Activated CD4-positive, CD25-positive, alpha-beta regulatory T cell treated with anti-CD3 and anti-CD28 coated beads, Interleukin-2, amount 50 U/mL, for 24 hours (primary cell): Measurements from ENCODE around the gene CALML3.

Source experiments
- ATAC-seq, 2 donors: fragments of 150-1000 bp; cut with Tn5 transposase; one replicate each; pipeline ENCODE4 v1.10.0; 2021; ENCODE audit warnings: mild to moderate bottlenecking in 1 of 2, moderate library complexity in 1 of 2

CALML3 gene

DNA sequence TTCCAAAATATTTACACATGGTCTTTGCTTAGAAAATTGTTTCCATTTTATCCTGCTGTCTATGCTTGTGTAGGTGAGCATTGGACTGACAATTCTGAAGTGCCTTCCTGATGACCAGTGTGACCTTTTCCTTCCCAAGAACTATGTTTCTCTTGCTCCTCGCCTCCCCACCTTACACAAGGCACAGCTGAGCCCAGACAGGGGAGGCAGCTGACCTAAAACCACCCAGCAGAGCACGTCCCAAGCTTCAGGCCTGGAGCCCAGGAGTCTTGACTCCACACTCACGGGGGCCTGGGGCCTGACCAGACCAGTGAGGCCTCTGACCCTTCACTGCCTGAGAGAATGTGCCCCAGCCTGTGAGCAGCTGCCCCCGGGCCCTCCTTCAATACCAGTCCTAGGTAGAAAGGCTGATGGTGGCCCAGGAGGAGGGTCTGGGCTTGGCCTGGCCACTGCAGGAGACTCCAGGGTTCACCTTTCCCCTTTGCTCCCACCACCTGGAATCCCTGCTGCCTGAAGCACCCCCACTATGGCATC is 32.4 kb upstream of the CALML3 start:
- no peak for ATAC-seq

DNA sequence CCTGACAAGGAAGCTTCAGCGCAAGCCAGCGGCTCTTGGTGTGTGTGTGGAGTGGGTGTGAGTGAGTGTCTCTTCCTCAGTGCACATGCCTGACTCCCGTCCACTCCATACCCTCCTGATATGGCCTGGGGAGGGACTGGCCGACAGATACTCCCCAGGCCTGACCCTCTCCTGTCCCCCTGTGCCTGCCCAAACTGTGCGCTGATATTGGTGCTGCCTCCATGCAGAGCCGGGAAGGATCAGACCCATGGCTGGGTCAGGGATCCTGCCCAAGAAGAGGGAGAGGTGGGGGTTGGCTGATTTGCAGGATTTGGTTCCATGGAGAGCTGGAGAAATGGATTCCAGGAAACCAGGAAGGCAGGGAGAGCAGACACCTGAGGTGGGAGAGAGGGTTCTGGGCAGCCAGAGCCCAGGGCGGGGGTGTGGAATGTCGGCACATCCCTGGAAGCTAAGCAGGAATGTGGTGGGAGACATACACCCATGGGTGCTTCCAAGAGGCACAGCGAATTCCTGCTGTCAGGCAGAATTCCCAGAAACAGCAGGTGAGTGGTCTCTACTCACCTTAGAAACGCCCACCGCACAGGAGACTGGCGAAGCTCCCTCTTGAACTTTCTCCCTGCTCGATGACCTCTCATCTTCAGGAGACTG is 31.7 kb upstream of the CALML3 start:
- no peak for ATAC-seq

DNA sequence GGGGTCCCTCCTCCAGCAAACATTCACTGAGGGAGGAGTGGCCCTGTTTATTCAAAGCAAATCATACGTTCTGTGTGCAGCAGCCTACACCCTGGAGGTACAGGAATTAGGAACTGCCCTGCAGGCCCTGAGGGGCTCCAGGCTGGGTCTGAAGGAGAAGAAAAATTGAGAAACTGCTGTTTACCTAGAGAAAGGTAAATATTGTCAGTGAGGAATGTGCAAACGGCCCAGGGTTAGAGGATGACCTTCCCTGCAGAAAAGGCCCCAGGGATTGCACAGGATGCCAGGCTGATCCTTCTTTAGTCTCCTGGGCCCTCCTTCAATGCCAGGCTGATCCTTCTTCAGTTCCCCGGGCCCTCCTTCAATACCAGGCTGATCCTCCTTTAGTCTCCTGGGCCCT is 31.1 kb upstream of the CALML3 start:
- ATAC-seq, result no peak

DNA sequence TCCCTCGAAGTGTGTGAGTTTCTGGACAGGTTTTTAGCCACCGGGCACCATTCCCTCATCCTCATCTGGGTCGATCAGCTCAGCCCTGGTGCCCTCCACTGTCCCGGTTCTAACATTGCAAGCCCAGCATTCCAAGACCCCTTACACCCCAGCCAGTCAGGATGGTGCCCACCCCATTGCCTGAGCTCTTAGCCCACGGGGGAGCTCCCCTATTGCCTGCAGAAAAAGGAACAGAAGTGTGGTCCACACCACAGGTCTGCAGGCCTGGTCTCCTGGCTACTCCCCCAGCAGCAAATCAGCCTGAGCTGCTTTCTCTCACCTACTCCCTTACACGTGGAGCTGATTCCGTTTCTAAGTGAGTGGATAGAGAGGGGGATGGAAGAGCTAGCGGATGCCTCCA is 30.1 kb upstream of the CALML3 start:
- no peak for ATAC-seq

- no peak for ATAC-seq
These were observed 28.2 kb upstream of the CALML3 start for GRCh38 chr10:5496261-5497250.

- ATAC-seq, result no peak
These were observed 27.5 kb upstream of the CALML3 start for GRCh38 chr10:5497289-5497688.

GRCh38 chr10:5497948-5498730 is 26.6 kb upstream of the CALML3 start:
- ATAC-seq, result no peak

GRCh38 chr10:5498791-5499492 is 25.8 kb upstream of the CALML3 start:
- ATAC-seq, result no peak

GRCh38 chr10:5499493-5500140 is 25.1 kb upstream of the CALML3 start, which contains the start of gene CALML5:
Gene CALML5 (minus strand): TSS chr10:5499570. CDS start chr10:5499438, 132 bp downstream.
- no peak for ATAC-seq

DNA sequence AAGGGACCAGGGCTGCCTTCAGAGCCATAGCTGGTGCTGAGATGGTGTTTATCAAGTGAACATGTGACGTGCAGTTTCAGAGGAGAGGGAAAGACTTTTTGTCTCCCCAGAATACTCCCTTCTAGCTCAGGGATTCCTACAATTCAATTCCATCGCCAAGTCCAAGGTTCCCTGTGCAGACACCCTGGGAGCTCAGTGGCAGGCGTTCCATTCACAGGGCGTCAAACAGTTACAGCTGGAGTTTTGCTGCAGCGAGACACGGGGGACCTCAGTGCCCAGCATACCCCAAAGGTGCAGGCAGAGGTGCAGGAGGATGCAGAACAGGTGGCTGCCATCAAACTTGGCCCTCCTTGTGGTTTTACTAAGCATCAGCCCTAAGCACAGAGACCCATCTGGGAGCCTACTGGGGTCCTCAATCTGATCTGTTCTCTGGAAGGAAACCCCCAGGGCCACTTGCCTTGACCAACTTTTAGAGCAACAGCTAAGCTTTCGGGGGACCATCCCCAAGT is 24.5 kb upstream of the CALML3 start:
- no peak for ATAC-seq

- no peak for ATAC-seq
These were observed 23.9 kb upstream of the CALML3 start for GRCh38 chr10:5500910-5501309.

DNA sequence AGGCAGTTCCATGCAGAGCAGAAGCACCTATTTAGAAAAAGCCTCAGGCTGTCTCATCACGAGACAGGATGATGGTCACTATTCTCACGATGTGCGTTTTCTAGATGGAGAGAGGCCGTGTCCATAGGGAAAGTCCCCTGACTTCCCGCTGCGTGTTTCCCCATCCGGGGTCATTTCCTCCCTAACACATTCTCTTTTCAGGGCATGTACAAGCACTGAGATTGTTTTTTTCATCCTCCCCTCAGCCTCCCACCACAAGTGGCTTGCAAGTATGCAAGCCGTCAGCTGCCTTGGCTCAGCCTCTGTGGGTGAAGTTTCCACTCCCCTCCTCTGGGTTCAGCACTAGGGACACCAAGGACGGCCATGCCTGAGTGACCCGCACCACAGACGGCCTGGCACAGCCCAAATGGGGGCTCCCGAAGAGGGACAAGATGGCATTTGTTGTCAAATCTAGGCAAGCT is 22.7 kb upstream of the CALML3 start:
- ATAC-seq, result no peak

GRCh38 chr10:5502571-5503476 is 21.9 kb upstream of the CALML3 start:
- ATAC-seq, result no peak

- ATAC-seq, result no peak
These were observed 21.3 kb upstream of the CALML3 start for GRCh38 chr10:5503477-5503835.

DNA sequence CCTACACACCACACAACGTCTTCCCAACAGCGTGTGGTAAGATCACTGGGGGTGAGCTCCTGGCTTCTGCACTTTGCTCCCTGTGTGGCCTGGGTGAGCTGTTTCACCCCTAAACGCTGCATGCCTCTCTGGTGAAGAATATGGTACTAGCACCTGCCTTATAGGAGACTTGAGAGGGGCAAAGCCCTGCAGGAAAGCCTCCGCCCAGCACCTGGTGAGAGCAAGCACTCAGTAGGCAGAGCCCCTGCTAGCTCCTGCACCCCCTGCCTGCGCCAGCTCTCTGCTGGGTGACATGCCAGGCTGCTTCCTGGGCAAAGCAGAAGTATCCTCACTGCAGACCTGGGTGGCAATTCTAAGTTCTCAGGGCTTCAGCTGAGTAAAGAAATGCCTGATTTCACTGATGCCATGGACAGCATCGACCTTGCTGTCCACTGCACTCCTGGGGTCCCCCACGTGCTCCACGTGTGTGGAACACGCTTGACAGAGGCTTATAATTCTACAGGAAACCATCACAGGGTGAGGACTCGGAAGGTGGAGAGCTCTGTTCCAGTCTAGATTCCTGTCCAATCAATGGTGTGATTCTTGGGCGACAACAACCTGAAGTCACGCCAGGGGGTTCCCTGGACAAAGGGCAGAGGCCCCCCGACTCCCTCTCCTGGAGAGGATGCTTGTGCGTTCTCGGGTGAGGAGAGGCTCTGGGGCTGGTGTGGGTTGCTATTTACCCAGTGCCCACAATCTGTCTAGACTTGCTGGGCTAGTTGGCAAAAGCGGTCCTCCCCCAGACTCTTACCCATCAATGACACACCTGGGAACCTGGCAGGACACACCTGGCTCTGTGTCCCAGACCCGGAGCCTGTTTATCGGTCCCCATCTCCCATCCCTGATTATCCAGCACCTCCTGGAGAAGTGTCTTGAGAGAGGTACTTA is 20.4 kb upstream of the CALML3 start:
- ATAC-seq, result no peak

- ATAC-seq, result no peak
These were observed 18.5 kb upstream of the CALML3 start for GRCh38 chr10:5506246-5506645.

DNA sequence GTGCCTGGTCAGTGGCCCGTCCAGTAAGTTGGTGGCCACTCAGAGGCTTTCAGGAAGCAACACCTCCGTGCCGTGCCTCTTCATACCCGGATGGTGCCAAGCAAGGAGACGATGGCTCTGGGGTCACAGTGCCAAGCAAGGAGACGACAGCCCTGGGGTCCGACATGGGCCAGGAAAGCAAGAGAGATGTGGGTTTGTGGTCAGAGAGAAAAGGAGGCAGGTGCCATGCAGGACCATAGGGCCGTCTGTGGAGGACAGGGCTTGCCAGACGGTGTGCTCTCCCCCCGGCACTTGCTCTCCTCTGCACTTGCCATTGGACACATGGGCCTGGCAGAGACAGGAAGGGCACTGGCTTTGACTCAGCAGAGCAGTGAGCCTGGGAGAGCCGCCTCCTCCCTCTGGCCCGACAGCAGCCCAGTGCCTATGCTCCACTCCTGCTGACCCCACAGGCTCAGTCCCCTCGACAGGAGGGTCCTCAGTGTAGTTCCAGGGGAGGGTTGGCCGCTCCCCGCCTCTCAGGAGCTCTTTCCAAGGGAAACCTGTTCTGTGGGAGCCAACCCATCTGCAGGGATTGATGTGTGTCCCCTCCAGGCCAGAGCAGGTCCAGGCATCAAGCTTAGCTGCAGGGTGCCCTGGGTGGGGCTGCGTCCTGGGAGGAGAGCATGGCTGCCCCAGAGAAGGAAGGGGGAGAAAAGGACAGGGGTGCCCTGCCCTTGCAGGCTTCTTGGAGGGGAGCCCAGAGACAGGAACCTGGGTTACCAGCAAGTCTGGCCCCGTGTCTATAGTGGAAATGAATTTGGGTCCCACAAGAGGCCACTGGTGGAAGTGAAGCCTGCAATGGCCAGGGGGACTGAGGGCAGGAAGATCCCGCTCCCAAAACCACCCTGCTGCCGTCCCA is 17.8 kb upstream of the CALML3 start:
- no peak for ATAC-seq

DNA sequence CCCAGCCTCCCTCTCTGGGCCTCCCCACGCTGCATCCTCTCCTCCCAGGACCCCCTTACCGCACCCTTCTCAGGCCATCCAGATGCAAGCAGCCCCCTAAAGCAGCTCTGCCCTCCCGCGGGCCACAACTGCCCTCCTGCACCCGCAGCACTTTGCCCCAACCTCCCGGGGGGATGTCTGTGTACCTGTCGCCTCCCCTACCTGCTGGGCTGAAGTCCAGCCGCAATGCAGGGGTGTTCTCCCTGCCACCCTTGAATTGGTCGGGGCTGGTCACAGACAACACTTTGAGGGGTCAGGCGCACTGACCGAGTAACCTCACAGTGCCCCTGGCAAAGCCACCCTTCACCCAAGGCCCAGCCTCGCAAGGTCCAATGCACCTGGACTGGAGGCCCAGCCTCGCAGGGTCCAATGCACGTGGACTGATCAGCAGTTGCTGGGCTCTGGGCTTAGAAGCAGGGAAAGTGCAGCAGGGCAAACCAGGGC is 17.1 kb upstream of the CALML3 start:
- no peak for ATAC-seq
